GM12878 (cell line): Measurements from ENCODE around the gene PTPRM. TPM values are rescaled to one million over a fixed set of nuclear protein-coding genes. Genes with fewer than 3 reads are reported as not detected.

ENCODE experiments used
- ATAC-seq: fragments of 200-7000 bp; cut with Tn5 transposase; 3 replicates; pipeline ENCODE4 v1.9.1; 2020; ENCODE audit warnings: mild to moderate bottlenecking, moderate library complexity
- BruUV-seq: library from RNA; stranded (reverse); fragments of 400-500 nt; replicated peaks from 2 replicates; lab custom pipeline; 2021; lab: Mats Ljungman, UMichigan
- CTCF ChIA-PET: fragments of 300-600 bp; sonication (Branson Sonifier 250); formaldehyde crosslinking; extraction: SDS; loops from one replicate; lab custom pipeline; 2021; ENCODE audit warnings: inconsistent platforms; lab: Yijun Ruan, JAX
- POLR2A ChIA-PET: fragments of 350-600 bp; formaldehyde crosslinking; extraction: SDS; loops from one replicate; lab custom pipeline; 2021; ENCODE audit warnings: inconsistent platforms; lab: Charles Lee
- RAD21 ChIA-PET: fragments of 300-600 bp; sonication (Branson Sonifier 250); formaldehyde crosslinking; loops from one replicate; lab custom pipeline; 2023; ENCODE audit warnings: antibody characterized with exemption; ENCODE audit not compliant: unreplicated experiment; lab: Charles Lee
- SMC1A ChIA-PET: fragments of 300-600 bp; sonication (Branson Sonifier 250); formaldehyde crosslinking; loops from one replicate; lab custom pipeline; 2023; ENCODE audit not compliant: unreplicated experiment, uncharacterized antibody; lab: Charles Lee
- DNase-seq: peaks from one replicate; pipeline ENCODE4 v3.0.0-alpha.2; 2011; ENCODE audit warnings: low read depth, low spot score
- FAIRE-seq: peaks from 3 replicates; lab custom pipeline; 2011; peaks lifted over from hg19 to GRCh38; lab: Jason Lieb, UNC
- H2AFZ ChIP-seq: 2 replicates; pipeline ENCODE4 v1.6.0; 2011; ENCODE audit warnings: low read depth, low read length, control low read depth; ENCODE audit not compliant: control insufficient read depth
- H3K27ac ChIP-seq: 2 replicates; pipeline ENCODE4 v1.5.1; 2011; ENCODE audit warnings: control low read depth; ENCODE audit not compliant: control insufficient read depth, insufficient read depth
- H3K27me3 ChIP-seq, 2 experiments: replicated peaks in 1 of 2; 2 replicates each; pipeline versions ENCODE4 v1.6.0 to v1.6.1; 2011; ENCODE audit warnings: low read length in 1 of 2; ENCODE audit not compliant: control insufficient read depth in 2 of 2, insufficient read depth in 2 of 2
- H3K36me3 ChIP-seq, 2 experiments: 2 replicates each; pipeline ENCODE4 v1.5.1; 2011; ENCODE audit warnings: low read length in 1 of 2; ENCODE audit not compliant: control insufficient read depth in 2 of 2, insufficient read depth in 2 of 2
- H3K4me1 ChIP-seq: 2 replicates; pipeline ENCODE4 v1.6.1; 2011; ENCODE audit warnings: mild to moderate bottlenecking, low read length, moderate library complexity, mixed read lengths; ENCODE audit not compliant: control insufficient read depth, insufficient read depth
- H3K4me2 ChIP-seq: 2 replicates; pipeline ENCODE4 v1.6.0; 2011; ENCODE audit warnings: control low read depth; ENCODE audit not compliant: control insufficient read depth, insufficient read depth
- H3K4me3 ChIP-seq: fragments of 200-600 bp; sonication (generic); 2 replicates; pipeline ENCODE4 v1.5.1; 2016
- H3K79me2 ChIP-seq: 2 replicates; pipeline ENCODE4 v1.6.0; 2011; ENCODE audit warnings: low read length; ENCODE audit not compliant: control insufficient read depth, insufficient read depth
- H3K9ac ChIP-seq: 2 replicates; pipeline ENCODE4 v1.8.0; 2011; ENCODE audit warnings: low read length, control low read depth, mixed read lengths; ENCODE audit not compliant: control insufficient read depth, insufficient read depth
- H3K9me3 ChIP-seq: replicated peaks from 3 replicates; pipeline ENCODE4 v1.5.1; 2011; ENCODE audit warnings: mild to moderate bottlenecking, low read length; ENCODE audit not compliant: control insufficient read depth, insufficient read depth
- H4K20me1 ChIP-seq: 2 replicates; pipeline ENCODE4 v1.6.0; 2011; ENCODE audit not compliant: control insufficient read depth, insufficient read depth
- ASH2L ChIP-seq: fragments of 300-600, 200-600 bp; sonication (generic); IDR thresholded peaks from 2 replicates; pipeline ENCODE4 v1.6.1; 2017; ENCODE audit warnings: low read depth, mild to moderate bottlenecking, borderline replicate concordance
- BCL3 ChIP-seq: IDR thresholded peaks from 2 replicates; pipeline ENCODE4 v1.6.1; 2011; ENCODE audit warnings: borderline replicate concordance, low read depth, mild to moderate bottlenecking, moderate library complexity, low read length; ENCODE audit not compliant: insufficient read depth, poor library complexity, severe bottlenecking
- CBX5 ChIP-seq: sonication (generic); IDR thresholded peaks from 2 replicates; pipeline ENCODE4 v1.6.1; 2016; ENCODE audit warnings: low read depth, moderate library complexity, mild to moderate bottlenecking, inconsistent platforms
- CEBPB ChIP-seq, 2 experiments: fragments of 150-350 bp in 1 of 2; IDR thresholded peaks; 2 replicates each; pipeline ENCODE4 v1.6.1; 2012 to 2014; ENCODE audit warnings: low read depth in 2 of 2, low read length in 2 of 2, borderline replicate concordance in 1 of 2, inconsistent platforms in 1 of 2
- DPF2 ChIP-seq: fragments of 450-650 bp; IDR thresholded peaks from 2 replicates; pipeline ENCODE4 v1.6.1; 2017; ENCODE audit warnings: mild to moderate bottlenecking
- ESRRA ChIP-seq: IDR thresholded peaks from 2 replicates; pipeline ENCODE4 v1.6.1; 2012; ENCODE audit warnings: mild to moderate bottlenecking, low read length, improper control_type of control experiment
- FOXM1 ChIP-seq: IDR thresholded peaks from 2 replicates; pipeline ENCODE4 v1.6.1; 2012; ENCODE audit warnings: low read depth, mild to moderate bottlenecking, inconsistent platforms, low read length, moderate library complexity
- MXI1 ChIP-seq: fragments of 150-350 bp; IDR thresholded peaks from 2 replicates; pipeline ENCODE4 v1.6.1; 2011; ENCODE audit warnings: low read depth, mild to moderate bottlenecking, inconsistent platforms, low read length, improper control_type of control experiment
- MYC ChIP-seq: IDR thresholded peaks from 2 replicates; pipeline ENCODE4 v1.6.1; 2011; ENCODE audit warnings: mild to moderate bottlenecking, low read length, moderate library complexity, inconsistent platforms; ENCODE audit not compliant: insufficient read depth, insufficient replicate concordance, insufficient read length, severe bottlenecking
- NFIC ChIP-seq: IDR thresholded peaks from 2 replicates; pipeline ENCODE4 v1.6.1; 2012; ENCODE audit warnings: low read depth, mild to moderate bottlenecking, inconsistent platforms, low read length, moderate library complexity
- NR2C1 ChIP-seq: fragments of 450-650 bp; IDR thresholded peaks from 2 replicates; pipeline ENCODE4 v1.6.1; 2017; ENCODE audit warnings: antibody characterized with exemption, mild to moderate bottlenecking, moderate library complexity
- POLR2AphosphoS5 ChIP-seq: IDR thresholded peaks from 2 replicates; pipeline ENCODE4 v1.6.1; 2011; ENCODE audit warnings: mild to moderate bottlenecking, low read length, inconsistent platforms
- RAD21 ChIP-seq: IDR thresholded peaks from 2 replicates; pipeline ENCODE4 v1.6.1; 2011; ENCODE audit warnings: mild to moderate bottlenecking, low read depth, low read length, moderate library complexity; ENCODE audit not compliant: insufficient read depth
- SIN3A ChIP-seq: IDR thresholded peaks from 2 replicates; pipeline ENCODE4 v1.6.1; 2012; ENCODE audit warnings: low read depth, low read length, improper control_type of control experiment
- TARDBP ChIP-seq: IDR thresholded peaks from 2 replicates; pipeline ENCODE4 v1.6.1; 2016; ENCODE audit warnings: borderline replicate concordance
- TCF12 ChIP-seq: IDR thresholded peaks from 2 replicates; pipeline ENCODE4 v1.6.1; 2011; ENCODE audit warnings: low read depth, mild to moderate bottlenecking, low read length
- YBX1 ChIP-seq: fragments of 450-650 bp; IDR thresholded peaks from 2 replicates; pipeline ENCODE4 v1.6.1; 2016; ENCODE audit warnings: antibody characterized with exemption
- ZZZ3 ChIP-seq: IDR thresholded peaks from 2 replicates; pipeline ENCODE4 v1.6.1; 2011; ENCODE audit warnings: low read depth; ENCODE audit not compliant: control insufficient read depth, insufficient read length
- WGBS: methylation state at CpG from one replicate; pipeline ENCODE4 v1.1.6; 2016; ENCODE audit warnings: low lambda C conversion rate; ENCODE audit not compliant: insufficient replicate concordance, insufficient coverage; ENCODE audit errors: missing lambda C conversion rate; 5-methylcytosine and 5-hydroxymethylcytosine counted together
- in situ Hi-C: fragments of 300-500 bp; cut with MboI; formaldehyde crosslinking; loops from 9 replicates; pipeline ENCODE4 v1.14.3; 2018; ENCODE audit warnings: mixed read lengths
- intact Hi-C: fragments of 100-400 bp; cut with micrococcal nuclease; formaldehyde crosslinking; loops from one replicate; pipeline ENCODE4 v1.14.2; 2022; ENCODE audit not compliant: unreplicated experiment
- polyA plus RNA-seq, 11 experiments: library from polyadenylated mRNA; depleted of rRNA in 4 of 11; unstranded in 6 of 11; stranded (reverse) in 5 of 11; fragments of >200 nt; fragmentation: Nextera tagmentation in 4 of 11; fragmentation: Illumina TruSeq in 1 of 11; extraction: Ambion mirVana in 4 of 11; extraction: Trizol in 1 of 11; gene quantifications; 1 replicate in 1 of 11; 2 replicates in 10 of 11; pipeline versions ENCODE4 v1.2.1 to v1.2.3, GENCODE V29; 2011 to 2016; ENCODE audit warnings: inconsistent platforms in 2 of 11, missing spikeins in 2 of 11, low read depth in 1 of 11
- total RNA-seq, 4 experiments: library from RNA; depleted of rRNA in 3 of 4; stranded (reverse); fragments of >200 nt in 3 of 4; fragmentation: Illumina TruSeq in 1 of 4; extraction: Trizol in 1 of 4; gene quantifications; 2 replicates each; pipeline versions ENCODE4 v1.2.1 to v1.2.3, GENCODE V29; 2013 to 2021
- TF ChIP-seq, protein P1 (sequence below): fragments of 450-650 bp; formaldehyde crosslinking; IDR thresholded peaks from 2 replicates; pipeline ENCODE4 v1.4.0; 2020; ENCODE audit warnings: mild to moderate bottlenecking, moderate library complexity

Gene PTPRM
- total and polyA plus RNA-seq, 10 of the 15 experiments (the other 5 are each of a cell fraction or from before 2014, with no cell fraction given), result 0.07 to 22.6 (median 0.60) TPM

DNA sequence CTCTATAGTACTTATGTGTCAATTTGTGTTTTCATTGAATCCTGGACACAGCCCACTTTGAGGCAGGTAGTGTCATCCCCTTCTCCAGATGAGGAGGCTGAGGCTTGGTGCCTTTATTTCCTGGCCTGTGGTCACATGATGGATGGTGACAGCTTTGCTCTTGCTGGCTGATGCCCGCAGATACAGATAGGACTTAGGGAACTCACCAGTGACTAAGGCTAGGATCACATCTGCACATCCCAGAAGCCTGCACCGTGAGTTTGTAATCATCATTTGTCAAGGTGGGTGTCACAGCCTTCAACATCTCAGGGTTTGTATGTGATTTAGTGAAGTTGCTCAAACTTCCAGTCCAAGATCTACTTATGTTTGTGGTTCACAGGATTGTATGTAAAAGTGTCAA is 747.0 kb downstream of the PTPRM start:
- BruUV-seq, result no TSS peak
- SMC1A ChIA-PET, result no interaction called here

DNA sequence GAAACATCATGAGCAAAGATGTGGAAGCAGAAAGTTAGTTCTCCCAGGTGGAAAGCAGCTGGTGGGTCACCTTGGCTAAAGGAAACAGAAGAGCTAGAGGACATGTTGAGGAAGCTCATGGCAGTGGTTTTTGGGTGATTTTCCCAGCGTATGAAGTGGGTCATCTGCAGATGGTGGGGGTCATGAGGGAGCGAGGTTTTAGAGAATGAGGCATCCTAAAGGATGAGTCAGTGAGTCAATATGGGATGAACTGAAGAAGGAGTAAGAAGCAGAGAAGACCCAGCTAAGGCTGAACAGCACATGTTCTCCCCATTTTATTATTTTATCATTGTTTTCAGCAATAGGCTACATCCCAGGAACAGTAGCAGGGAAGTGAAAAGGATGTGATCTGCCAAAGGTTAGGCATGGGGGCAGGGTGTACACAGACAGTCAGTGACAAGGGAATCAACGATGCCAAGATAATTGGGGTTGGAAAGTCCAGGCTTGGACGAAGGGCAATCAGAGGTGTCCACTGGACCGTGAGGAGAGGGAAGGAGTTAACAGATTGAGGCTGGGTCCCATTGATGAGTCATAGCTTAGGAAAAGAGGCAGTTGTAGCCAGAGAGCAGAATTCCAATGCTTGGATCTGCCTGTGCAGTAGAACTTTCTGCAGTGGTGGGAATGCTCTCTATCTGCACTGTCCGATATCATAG is 752.8 kb downstream of the PTPRM start:
- no peak for DNase-seq
- ChIA-PET RAD21 (interaction anchor here (1.3 kb wide), 1 partner anchor 8 kb away, joined by 3 read pairs; no protein-coding TSS in a partner anchor), CTCF (interaction anchor here (0.6 to 1.6 kb wide), 3 partner anchors 10 to 363 kb away, joined by 3 to 5 read pairs (median 3); no protein-coding TSS in a partner anchor), POLR2A (no interaction called here), SMC1A (interaction anchor here (2.2 to 2.6 kb wide), 2 partner anchors 9 to 10 kb away, joined by 5 to 7 read pairs; no protein-coding TSS in a partner anchor)
- no peaks in the 10 kb centered on the region for H4K20me1 ChIP-seq
- no peak overlapping the region for H3K4me3 ChIP-seq
- no peaks in the 10 kb centered on the region for H3K79me2 ChIP-seq
- no peak overlapping the region for H3K4me2 ChIP-seq
- no peaks in the 10 kb centered on the region for H3K27me3 ChIP-seq
- 13% methylated on average over 6 of the region's 6 CpGs for WGBS
- in situ Hi-C loops, result no loop called here
- intact Hi-C loops, result no loop called here
- H3K4me1 ChIP-seq, result no peaks in the 10 kb centered on the region
- ATAC-seq, result no peak
- no peak overlapping the region for H3K27ac ChIP-seq
- H3K9ac ChIP-seq, result no peak overlapping the region
- H3K36me3 ChIP-seq, result no peaks in the 10 kb centered on the region
- no peak for FAIRE-seq
- H2AFZ ChIP-seq, result no peak overlapping the region
- H3K9me3 ChIP-seq, result no peaks in the 10 kb centered on the region
- no TSS peak for BruUV-seq
- TF ChIP-seq, protein P1, sequence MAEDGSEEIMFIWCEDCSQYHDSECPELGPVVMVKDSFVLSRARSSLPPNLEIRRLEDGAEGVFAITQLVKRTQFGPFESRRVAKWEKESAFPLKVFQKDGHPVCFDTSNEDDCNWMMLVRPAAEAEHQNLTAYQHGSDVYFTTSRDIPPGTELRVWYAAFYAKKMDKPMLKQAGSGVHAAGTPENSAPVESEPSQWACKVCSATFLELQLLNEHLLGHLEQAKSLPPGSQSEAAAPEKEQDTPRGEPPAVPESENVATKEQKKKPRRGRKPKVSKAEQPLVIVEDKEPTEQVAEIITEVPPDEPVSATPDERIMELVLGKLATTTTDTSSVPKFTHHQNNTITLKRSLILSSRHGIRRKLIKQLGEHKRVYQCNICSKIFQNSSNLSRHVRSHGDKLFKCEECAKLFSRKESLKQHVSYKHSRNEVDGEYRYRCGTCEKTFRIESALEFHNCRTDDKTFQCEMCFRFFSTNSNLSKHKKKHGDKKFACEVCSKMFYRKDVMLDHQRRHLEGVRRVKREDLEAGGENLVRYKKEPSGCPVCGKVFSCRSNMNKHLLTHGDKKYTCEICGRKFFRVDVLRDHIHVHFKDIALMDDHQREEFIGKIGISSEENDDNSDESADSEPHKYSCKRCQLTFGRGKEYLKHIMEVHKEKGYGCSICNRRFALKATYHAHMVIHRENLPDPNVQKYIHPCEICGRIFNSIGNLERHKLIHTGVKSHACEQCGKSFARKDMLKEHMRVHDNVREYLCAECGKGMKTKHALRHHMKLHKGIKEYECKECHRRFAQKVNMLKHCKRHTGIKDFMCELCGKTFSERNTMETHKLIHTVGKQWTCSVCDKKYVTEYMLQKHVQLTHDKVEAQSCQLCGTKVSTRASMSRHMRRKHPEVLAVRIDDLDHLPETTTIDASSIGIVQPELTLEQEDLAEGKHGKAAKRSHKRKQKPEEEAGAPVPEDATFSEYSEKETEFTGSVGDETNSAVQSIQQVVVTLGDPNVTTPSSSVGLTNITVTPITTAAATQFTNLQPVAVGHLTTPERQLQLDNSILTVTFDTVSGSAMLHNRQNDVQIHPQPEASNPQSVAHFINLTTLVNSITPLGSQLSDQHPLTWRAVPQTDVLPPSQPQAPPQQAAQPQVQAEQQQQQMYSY (CRISPR knock-in tag), result no peak
- TF ChIP-seq ASH2L (no peak), NFIC (no peak), POLR2AphosphoS5 (no peak), MXI1 (no peak), BCL3 (no peak)

More for the DNA sequence above, 747.0 kb downstream of the PTPRM start:
- Histone ChIP-seq H3K27me3 (no peaks in the 10 kb centered on the region), H3K4me3 (no peak overlapping the region), H3K9me3 (no peaks in the 10 kb centered on the region), H3K36me3 (no peaks in the 10 kb centered on the region), H3K9ac (no peak overlapping the region), H4K20me1 (no peaks in the 10 kb centered on the region), H2AFZ (no peak overlapping the region), H3K79me2 (no peaks in the 10 kb centered on the region), H3K27ac (no peak overlapping the region), H3K4me2 (no peak overlapping the region), H3K4me1 (no peaks in the 10 kb centered on the region)
- DNase-seq (no peak), FAIRE-seq (no peak), ATAC-seq (no peak)
- ChIA-PET RAD21 (no interaction called here), CTCF (no interaction called here), POLR2A (no interaction called here)
- no peak for TF ChIP-seq DPF2
- TF ChIP-seq RAD21, result no peak
- TF ChIP-seq SIN3A, result no peak
- TF ChIP-seq ESRRA, result no peak
- TF ChIP-seq YBX1, result no peak
- TF ChIP-seq CBX5, result no peak
- TF ChIP-seq TCF12, result no peak
- TF ChIP-seq CEBPB (IDR thresholded peaks at IDR 0.05; ENCODE audit: borderline replicate concordance in 1 of 2, low read depth in 2 of 2, low read length in 2 of 2), result no peak
- TF ChIP-seq ZZZ3, result no peak
- no peak for TF ChIP-seq TARDBP
- TF ChIP-seq NR2C1, result no peak
- TF ChIP-seq FOXM1, result no peak
- TF ChIP-seq MYC, result no peak
- 0% methylated on average over 2 of the region's 2 CpGs for WGBS
- in situ Hi-C loops (no loop called here), intact Hi-C loops (no loop called here)
